NB4 (cell line): ENCODE data around the gene PTPRZ1.

Experiments
- CTCF ChIP-seq: IDR thresholded peaks from one replicate; pipeline ENCODE4 v1.5.1; 2012; ENCODE audit warnings: low read depth, low read length
- POLR2A ChIP-seq: IDR thresholded peaks from 2 replicates; pipeline ENCODE4 v1.6.1; 2011; ENCODE audit warnings: mild to moderate bottlenecking; ENCODE audit not compliant: insufficient read length; ENCODE audit errors: extremely low read depth

GRCh38 chr7:121875203-121875602, 2.2 kb downstream of the PTPRZ1 start:
- TF ChIP-seq CTCF: no peak
- TF ChIP-seq POLR2A: no peak
